ENCODE measurements around the gene MAN2B2. TPM values are rescaled to one million over a fixed set of nuclear protein-coding genes. Genes with fewer than 3 reads are reported as not detected.

The MAN2B2 gene
- total RNA-seq, 4 donors from 2014 or later = 23.1 to 41.2 (median 32.5) TPM

GRCh38 chr4:6591781-6592180 lies 16.8 kb downstream of the MAN2B2 start:
- TF ChIP-seq POLR2A (IDR thresholded peaks at IDR 0.05) (no peak), CTCF (IDR thresholded peaks at IDR 0.05) (no peak)
- Histone ChIP-seq H3K4me3 (no peak overlapping the region), H3K36me3 (peaks cover 0 to 51% (median 0%) of the 10 kb centered on the region in 3 donors), H3K27ac (no peak overlapping the region), H3K27me3 (no peaks in the 10 kb centered on the region), H3K9me3 (no peaks in the 10 kb centered on the region), H3K4me1 (no peaks in the 10 kb centered on the region)
- no peak for DNase-seq

- Histone ChIP-seq H3K36me3 (peaks cover 0 to 60% (median 0%) of the 10 kb centered on the region in 3 donors), H3K4me1 (no peaks in the 10 kb centered on the region), H3K9me3 (no peaks in the 10 kb centered on the region), H3K4me3 (no peak overlapping the region), H3K27ac (no peak overlapping the region), H3K27me3 (no peaks in the 10 kb centered on the region)
- TF ChIP-seq CTCF (IDR thresholded peaks at IDR 0.05) (no peak), POLR2A (IDR thresholded peaks at IDR 0.05) (no peak)
- no peak for DNase-seq
Observed at GRCh38 chr4:6592804-6593563, 18.0 kb downstream of the MAN2B2 start.

GRCh38 chr4:6594341-6594740 lies 19.4 kb downstream of the MAN2B2 start:
- H3K27ac ChIP-seq = no peak overlapping the region
- H3K4me3 ChIP-seq = no peak overlapping the region
- no peak for TF ChIP-seq POLR2A (IDR thresholded peaks at IDR 0.05)
- TF ChIP-seq CTCF (IDR thresholded peaks at IDR 0.05) = no peak
- DNase-seq = no peak
- H3K36me3 ChIP-seq = peaks cover 0 to 56% (median 0%) of the 10 kb centered on the region in 3 donors
- no peaks in the 10 kb centered on the region for H3K27me3 ChIP-seq
- no peaks in the 10 kb centered on the region for H3K9me3 ChIP-seq
- H3K4me1 ChIP-seq = no peaks in the 10 kb centered on the region

DNA sequence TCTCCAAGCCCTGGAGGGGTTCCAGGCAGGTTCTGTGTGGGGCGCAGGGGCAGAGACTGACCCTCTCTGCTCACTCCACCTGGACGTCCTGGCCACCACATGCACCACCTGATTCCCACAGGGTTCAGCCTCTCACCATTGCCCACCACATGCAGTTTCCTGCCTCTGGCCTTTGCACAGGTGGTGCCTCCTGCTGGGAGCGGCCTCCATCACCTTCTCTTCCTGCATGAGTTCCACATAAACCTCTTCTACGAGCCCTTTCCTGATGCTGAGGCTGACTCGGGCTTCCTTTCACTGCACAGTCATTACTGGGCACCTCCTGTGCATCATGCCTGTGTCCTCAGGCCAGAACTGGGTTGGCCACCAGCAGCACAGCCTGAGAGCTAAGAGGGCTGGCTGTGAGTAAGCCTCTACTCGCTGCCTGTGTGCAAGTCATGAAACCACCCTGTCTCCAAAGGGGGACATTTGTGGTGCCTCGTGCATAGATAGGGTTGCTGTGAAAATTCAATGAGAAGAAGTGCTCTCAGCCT lies 19.9 kb downstream of the MAN2B2 start:
- peaks cover 0 to 54% (median 0%) of the 10 kb centered on the region in 3 donors for H3K36me3 ChIP-seq
- no peak overlapping the region for H3K4me3 ChIP-seq
- no peak for TF ChIP-seq POLR2A (IDR thresholded peaks at IDR 0.05)
- TF ChIP-seq CTCF (IDR thresholded peaks at IDR 0.05) = no peak
- DNase-seq = no peak
- no peaks in the 10 kb centered on the region for H3K27me3 ChIP-seq
- H3K9me3 ChIP-seq = no peaks in the 10 kb centered on the region
- no peak overlapping the region for H3K27ac ChIP-seq
- no peaks in the 10 kb centered on the region for H3K4me1 ChIP-seq

- TF ChIP-seq CTCF (IDR thresholded peaks at IDR 0.05) (no peak), POLR2A (IDR thresholded peaks at IDR 0.05) (no peak)
- no peak for DNase-seq
- H3K36me3 ChIP-seq = peaks cover 0 to 57% (median 0%) of the 10 kb centered on the region in 3 donors
Observed at GRCh38 chr4:6595897-6596537, 21.0 kb downstream of the MAN2B2 start.

More at GRCh38 chr4:6595897-6596537, 21.0 kb downstream of the MAN2B2 start:
- Histone ChIP-seq H3K27ac (no peak overlapping the region), H3K27me3 (no peaks in the 10 kb centered on the region), H3K9me3 (no peaks in the 10 kb centered on the region), H3K4me1 (no peaks in the 10 kb centered on the region), H3K4me3 (no peak overlapping the region)
